ENCODE data around the gene STAC2.

The STAC2 gene

DNA sequence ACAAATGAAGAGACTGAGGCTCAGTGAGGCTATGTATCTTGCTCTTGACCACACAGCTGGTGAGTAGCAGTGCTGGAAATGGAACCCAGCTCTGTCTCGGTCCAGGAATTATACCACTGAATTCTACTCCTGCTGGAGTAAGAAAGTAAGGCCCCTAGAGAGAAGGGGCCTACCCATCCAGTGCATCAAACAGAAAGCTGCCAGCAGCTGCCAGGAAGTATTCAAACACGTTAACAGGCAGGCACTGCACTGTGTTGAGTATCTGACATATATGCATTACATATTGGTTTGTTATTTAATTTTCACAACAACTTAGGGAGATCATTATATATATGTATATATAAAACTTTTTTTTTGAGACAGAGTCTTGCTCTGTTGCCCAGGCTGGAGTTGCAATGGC lies 63.8 kb downstream of the STAC2 start:
- no peak for DNase-seq (ENCODE audit: low read depth)

All from EH (cell line).